ENCODE measurements around the gene WDR35. TPM values are rescaled to one million over a fixed set of nuclear protein-coding genes. Genes with fewer than 3 reads are reported as not detected.

The WDR35 gene
- total RNA-seq, 2 donors from 2014 or later = 5.1 to 14.3 TPM

- no peak overlapping the region for H3K4me3 ChIP-seq
- H3K36me3 ChIP-seq = no peaks in the 10 kb centered on the region
- DNase-seq (ENCODE audit: low spot score) = no peak
- no peak for ATAC-seq (ENCODE audit: insufficient number of reproducible peaks, low FRiP score, low read depth)
- H3K27ac ChIP-seq = no peak overlapping the region
- no peaks in the 10 kb centered on the region for H3K27me3 ChIP-seq (replicated peaks; ENCODE audit: insufficient read depth)
- H3K9me3 ChIP-seq = no peaks in the 10 kb centered on the region
- TF ChIP-seq, protein P1, sequence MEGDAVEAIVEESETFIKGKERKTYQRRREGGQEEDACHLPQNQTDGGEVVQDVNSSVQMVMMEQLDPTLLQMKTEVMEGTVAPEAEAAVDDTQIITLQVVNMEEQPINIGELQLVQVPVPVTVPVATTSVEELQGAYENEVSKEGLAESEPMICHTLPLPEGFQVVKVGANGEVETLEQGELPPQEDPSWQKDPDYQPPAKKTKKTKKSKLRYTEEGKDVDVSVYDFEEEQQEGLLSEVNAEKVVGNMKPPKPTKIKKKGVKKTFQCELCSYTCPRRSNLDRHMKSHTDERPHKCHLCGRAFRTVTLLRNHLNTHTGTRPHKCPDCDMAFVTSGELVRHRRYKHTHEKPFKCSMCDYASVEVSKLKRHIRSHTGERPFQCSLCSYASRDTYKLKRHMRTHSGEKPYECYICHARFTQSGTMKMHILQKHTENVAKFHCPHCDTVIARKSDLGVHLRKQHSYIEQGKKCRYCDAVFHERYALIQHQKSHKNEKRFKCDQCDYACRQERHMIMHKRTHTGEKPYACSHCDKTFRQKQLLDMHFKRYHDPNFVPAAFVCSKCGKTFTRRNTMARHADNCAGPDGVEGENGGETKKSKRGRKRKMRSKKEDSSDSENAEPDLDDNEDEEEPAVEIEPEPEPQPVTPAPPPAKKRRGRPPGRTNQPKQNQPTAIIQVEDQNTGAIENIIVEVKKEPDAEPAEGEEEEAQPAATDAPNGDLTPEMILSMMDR (IDR thresholded peaks at IDR 0.05) = no peak
- H3K4me1 ChIP-seq (ENCODE audit: control insufficient read depth in 1 of 2, low read depth in 2 of 2) = peaks cover 0 to 20% of the 10 kb centered on the region in 2 donors
Measured at GRCh38 chr2:19888831-19889230, 101.1 kb downstream of the WDR35 start.

DNA sequence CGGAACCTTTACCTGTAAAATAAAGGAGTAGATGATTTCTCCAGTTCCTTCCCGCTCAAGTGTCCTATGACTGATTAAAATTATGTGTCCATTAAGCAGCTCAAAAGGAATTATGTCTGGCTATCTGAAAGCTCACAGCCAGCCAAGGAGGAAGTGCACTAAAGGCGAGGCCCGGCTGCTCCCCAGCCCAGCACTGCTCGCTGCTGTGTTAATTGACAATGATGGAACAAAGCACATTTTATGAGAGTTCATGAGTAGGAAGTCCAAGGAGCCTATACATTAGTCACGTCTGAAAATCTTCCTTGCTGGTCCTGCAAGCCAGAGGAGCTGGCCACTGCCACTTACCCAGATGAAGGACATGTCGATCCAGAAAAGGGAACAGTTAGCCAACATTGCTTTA lies 102.4 kb downstream of the WDR35 start:
- DNase-seq (ENCODE audit: low spot score) (no peak), ATAC-seq (ENCODE audit: insufficient number of reproducible peaks, low FRiP score, low read depth) (no peak)
- H3K27ac ChIP-seq = no peak overlapping the region
- H3K4me3 ChIP-seq = no peak overlapping the region
- peaks cover 0 to 19% of the 10 kb centered on the region in 2 donors for H3K4me1 ChIP-seq (ENCODE audit: control insufficient read depth in 1 of 2, low read depth in 2 of 2)
- no peaks in the 10 kb centered on the region for H3K9me3 ChIP-seq
- TF ChIP-seq, protein P1 (IDR thresholded peaks at IDR 0.05) = no peak
- no peaks in the 10 kb centered on the region for H3K27me3 ChIP-seq (replicated peaks; ENCODE audit: insufficient read depth)
- no peaks in the 10 kb centered on the region for H3K36me3 ChIP-seq

DNA sequence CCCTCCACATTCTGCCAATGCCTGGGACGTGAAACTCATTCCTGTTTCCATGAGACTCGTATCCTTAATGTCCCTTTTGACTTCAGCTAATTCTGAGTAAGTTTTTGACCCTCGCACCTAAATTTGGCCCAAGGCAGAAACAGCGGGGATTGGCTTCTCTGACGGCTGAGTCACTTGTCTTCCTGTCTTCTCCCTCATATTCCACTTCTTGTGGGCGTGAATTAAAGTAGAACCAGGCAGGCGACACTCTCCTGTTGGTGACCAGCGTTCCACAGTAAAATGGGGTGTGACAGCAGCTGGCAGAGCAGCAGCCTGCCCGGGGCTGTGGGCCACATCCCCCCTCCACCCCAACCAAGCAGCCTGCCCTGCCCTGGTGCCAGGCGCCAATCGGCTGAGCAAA lies 103.6 kb downstream of the WDR35 start:
- Histone ChIP-seq H3K4me1 (ENCODE audit: control insufficient read depth in 1 of 2, low read depth in 2 of 2) (peaks cover 0 to 19% of the 10 kb centered on the region in 2 donors), H3K27me3 (replicated peaks; ENCODE audit: insufficient read depth) (no peaks in the 10 kb centered on the region), H3K4me3 (no peak overlapping the region), H3K36me3 (no peaks in the 10 kb centered on the region), H3K9me3 (no peaks in the 10 kb centered on the region), H3K27ac (no peak overlapping the region)
- no peak for DNase-seq (ENCODE audit: low spot score)
- no peak for ATAC-seq (ENCODE audit: insufficient number of reproducible peaks, low FRiP score, low read depth)
- TF ChIP-seq, protein P1 (IDR thresholded peaks at IDR 0.05) = no peak

- no peaks in the 10 kb centered on the region for H3K36me3 ChIP-seq
- no peak overlapping the region for H3K27ac ChIP-seq
- no peaks in the 10 kb centered on the region for H3K9me3 ChIP-seq
- no peak overlapping the region for H3K4me3 ChIP-seq
- TF ChIP-seq, protein P1 (IDR thresholded peaks at IDR 0.05) = no peak
- ATAC-seq (ENCODE audit: insufficient number of reproducible peaks, low FRiP score, low read depth) (no peak), DNase-seq (ENCODE audit: low spot score) (no peak)
- peaks cover 0 to 19% of the 10 kb centered on the region in 2 donors for H3K4me1 ChIP-seq (ENCODE audit: control insufficient read depth in 1 of 2, low read depth in 2 of 2)
- H3K27me3 ChIP-seq (replicated peaks; ENCODE audit: insufficient read depth) = no peaks in the 10 kb centered on the region
Measured at GRCh38 chr2:19885791-19886190, 104.1 kb downstream of the WDR35 start.

- H3K4me3 ChIP-seq = no peak overlapping the region
- TF ChIP-seq, protein P1 (IDR thresholded peaks at IDR 0.05) = no peak
- no peaks in the 10 kb centered on the region for H3K9me3 ChIP-seq
- H3K36me3 ChIP-seq = no peaks in the 10 kb centered on the region
- H3K4me1 ChIP-seq (ENCODE audit: control insufficient read depth in 1 of 2, low read depth in 2 of 2) = peaks cover 0 to 9% of the 10 kb centered on the region in 2 donors
- no peak for ATAC-seq (ENCODE audit: insufficient number of reproducible peaks, low FRiP score, low read depth)
- DNase-seq (ENCODE audit: low spot score) = no peak
- no peaks in the 10 kb centered on the region for H3K27me3 ChIP-seq (replicated peaks; ENCODE audit: insufficient read depth)
- H3K27ac ChIP-seq = no peak overlapping the region
Measured at GRCh38 chr2:19883971-19884720, 105.8 kb downstream of the WDR35 start.

Data from thoracic aorta (tissue), 2 donors.